Measurements from ENCODE around the gene ADM2.

Gene ADM2

GRCh38 chr22:50469377-50470305, 11.7 kb upstream of the ADM2 start:
- DNase-seq = no peak

DNA sequence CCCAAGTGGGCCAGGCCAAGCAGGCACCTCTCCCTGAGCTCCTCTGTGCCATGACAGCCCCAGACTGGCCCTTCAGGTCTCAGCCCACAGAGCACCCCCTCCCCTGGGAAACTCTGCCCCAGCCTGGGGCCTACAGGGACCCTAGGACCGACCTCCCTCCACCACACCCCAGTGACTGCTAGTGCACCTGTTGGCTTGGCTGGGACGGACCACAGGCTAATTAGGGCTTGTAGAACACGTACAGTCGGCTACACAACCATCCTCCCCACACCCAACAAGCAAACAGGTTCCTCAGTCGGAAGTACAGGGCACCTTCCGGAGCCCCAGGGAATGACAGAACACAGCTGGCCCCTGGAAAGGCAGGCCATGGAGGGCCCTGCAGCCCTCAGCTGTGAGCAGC, 10.9 kb upstream of the ADM2 start:
- DNase-seq = no peak

GRCh38 chr22:50471197-50471847, 10.0 kb upstream of the ADM2 start:
- DNase-seq = no peak

GRCh38 chr22:50471962-50472361, 9.4 kb upstream of the ADM2 start:
- no peak for DNase-seq

DNA sequence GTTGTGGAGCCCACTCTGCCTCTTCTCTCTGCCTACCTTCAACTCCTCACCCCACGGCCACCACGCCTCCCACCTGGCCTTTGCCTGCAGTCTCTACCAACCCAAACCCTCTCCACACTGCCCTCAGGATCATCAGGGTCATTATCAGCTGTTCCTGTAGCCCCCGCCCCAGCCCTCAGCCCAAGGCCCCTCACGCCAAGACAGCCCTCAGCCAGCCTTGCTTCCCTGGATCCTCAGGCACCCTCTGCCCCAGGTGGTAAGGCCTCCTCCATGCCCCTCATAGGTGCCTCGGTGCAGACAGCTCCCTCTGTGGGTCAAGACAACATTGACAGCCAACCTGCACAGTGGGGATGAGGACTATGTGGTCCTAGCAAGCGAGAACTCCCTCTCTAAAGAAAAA, 8.3 kb upstream of the ADM2 start:
- DNase-seq = no peak

- no peak for DNase-seq
These were observed 7.3 kb upstream of the ADM2 start for GRCh38 chr22:50473855-50474671.

- DNase-seq = peak; percentile 46
These were observed 6.4 kb upstream of the ADM2 start, which contains the start of gene SBF1 for GRCh38 chr22:50474710-50475651. SBF1 (minus strand) TSS chr22:50475035; CDS start chr22:50474840, 195 bp downstream.

- DNase-seq = no peak
These were observed 5.7 kb upstream of the ADM2 start for GRCh38 chr22:50475652-50476002.

DNA sequence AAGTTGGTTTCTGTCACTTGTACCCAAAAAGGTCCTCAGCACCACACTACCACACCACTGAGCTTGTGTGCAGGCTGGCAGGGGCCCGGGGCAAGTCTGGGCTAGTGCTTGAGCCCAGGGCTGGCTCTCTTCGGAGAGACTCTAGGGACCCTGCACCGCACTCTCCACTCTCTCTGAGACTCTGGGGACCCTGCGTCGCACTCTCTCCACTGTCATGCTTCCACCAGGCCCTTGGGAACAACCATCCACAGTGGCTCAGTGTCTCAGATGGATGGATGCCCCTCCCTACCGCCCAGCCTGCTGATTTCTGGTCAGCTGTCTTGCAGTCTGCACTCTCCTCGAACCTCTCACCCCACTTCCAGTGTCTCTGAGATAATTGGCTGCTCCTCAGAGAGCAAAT, 4.5 kb upstream of the ADM2 start:
- DNase-seq = no peak

- DNase-seq = no peak
These were observed 3.4 kb upstream of the ADM2 start for GRCh38 chr22:50477923-50478322.

DNA sequence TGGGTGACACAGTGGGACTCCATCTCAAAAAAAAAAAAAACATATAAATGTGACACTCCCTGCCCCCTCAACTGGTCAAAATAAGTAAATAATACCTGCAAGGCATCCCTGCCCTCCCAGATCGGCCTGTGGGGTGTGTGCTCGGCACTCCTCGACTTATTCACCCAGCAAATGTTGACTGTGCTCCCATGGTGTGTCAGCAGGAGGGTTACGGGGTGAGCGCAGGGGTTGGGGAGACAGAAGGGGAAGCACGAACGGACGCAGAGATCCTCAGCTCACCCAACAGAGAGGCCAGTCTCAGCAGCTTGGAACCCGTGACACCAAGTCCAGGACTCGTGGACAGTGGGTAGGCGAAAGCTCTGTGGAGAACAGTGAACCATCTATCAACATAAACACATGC, 1.6 kb upstream of the ADM2 start:
- no peak for DNase-seq

- no peak for DNase-seq
These were observed 301 bp upstream of the ADM2 start for GRCh38 chr22:50481045-50481439.

- DNase-seq = no peak
These were observed 1.0 kb downstream of the ADM2 start for GRCh38 chr22:50482107-50483074.

DNA sequence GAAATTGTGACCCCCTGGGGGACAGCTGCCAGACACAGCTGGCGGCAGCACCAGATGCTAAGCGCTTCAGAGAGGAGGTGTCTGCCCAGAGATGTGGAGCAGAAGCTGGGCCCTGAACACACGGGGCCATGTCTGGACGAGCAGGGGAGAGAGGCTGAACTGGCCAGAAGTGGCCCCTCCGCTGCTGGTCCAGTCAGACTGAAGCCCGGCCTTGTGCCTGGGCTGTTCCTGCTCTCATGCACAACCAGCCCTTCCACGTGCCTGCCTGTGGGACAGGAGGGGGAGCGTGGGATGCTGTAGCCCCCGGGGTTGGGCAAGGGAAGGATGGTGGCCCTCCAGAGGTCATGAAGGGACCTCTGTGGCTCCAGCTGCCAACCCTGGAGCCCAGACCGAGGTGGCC, 1.8 kb downstream of the ADM2 start:
- no peak for DNase-seq

GRCh38 chr22:50483556-50483955, 2.2 kb downstream of the ADM2 start:
- no peak for DNase-seq

DNA sequence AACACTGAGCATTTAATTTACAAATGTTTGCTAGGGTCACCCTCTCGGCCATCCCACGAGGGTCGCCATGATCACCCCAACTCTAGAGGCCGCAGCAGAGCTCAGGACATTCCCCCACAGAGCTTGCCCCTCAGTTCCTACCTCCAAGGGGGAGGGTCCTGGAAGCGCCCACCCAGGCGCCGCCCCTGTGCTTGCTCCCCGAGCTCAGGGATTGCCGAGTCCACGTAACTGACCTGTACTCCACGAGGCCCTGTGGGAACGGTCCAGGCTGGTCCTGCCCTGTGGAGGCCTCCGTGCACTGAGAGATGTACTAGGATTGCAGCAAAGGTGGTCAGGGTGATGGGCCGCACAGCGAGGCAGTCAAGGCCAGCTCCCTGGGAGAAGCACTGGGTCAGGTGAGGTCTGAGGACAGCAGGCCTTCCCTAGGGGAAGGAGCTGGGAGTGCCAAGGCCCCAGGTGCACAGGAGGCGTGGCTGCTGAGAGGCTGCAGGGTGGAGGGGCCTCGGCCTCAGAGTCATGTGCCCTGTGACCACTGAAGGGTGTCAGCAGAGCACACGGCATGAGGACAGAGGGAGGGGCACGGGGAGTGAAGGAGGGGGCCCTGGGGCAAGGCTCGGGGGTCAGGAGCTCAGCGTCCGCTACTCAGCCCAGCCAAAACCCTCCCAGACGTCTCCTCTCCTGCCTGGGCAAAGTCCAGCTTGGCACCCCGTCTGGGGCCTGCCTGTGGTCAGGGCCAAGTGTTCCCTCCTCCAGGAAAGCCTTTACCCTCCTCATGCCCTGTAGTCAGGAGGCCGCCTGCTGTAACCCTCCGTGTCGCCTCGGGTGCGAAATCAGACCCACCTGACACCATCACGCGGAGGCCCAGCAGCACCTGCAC, 2.9 kb downstream of the ADM2 start:
- no peak for DNase-seq

- DNase-seq = no peak
These were observed 4.1 kb downstream of the ADM2 start for GRCh38 chr22:50485221-50486131.

- DNase-seq = no peak
These were observed 5.4 kb downstream of the ADM2 start, which contains the start of gene MIOX for GRCh38 chr22:50486561-50487289. MIOX (plus strand) TSS chr22:50486859; CDS start chr22:50486898, 39 bp downstream.

Data from cortex of kidney (tissue), 1 donor.